Colonic mucosa (tissue), 4 donors: ENCODE measurements around the gene FNDC3A. TPM values are rescaled to one million over a fixed set of nuclear protein-coding genes. Genes with fewer than 3 reads are reported as not detected.

Experiments used
- DNase-seq: peaks from one replicate; pipeline ENCODE4 v3.0.0-alpha.2; 2020
- H3K27ac ChIP-seq: fragments of 200-600 bp; one replicate; pipeline ENCODE4 v1.8.0; 2021
- H3K27me3 ChIP-seq: fragments of 200-600 bp; one replicate; pipeline ENCODE4 v1.8.0; 2021
- H3K36me3 ChIP-seq: fragments of 200-600 bp; one replicate; pipeline ENCODE4 v1.8.0; 2021
- H3K4me1 ChIP-seq: fragments of 200-600 bp; one replicate; pipeline ENCODE4 v1.8.0; 2021; ENCODE audit warnings: mild to moderate bottlenecking
- H3K4me3 ChIP-seq: fragments of 200-600 bp; one replicate; pipeline ENCODE4 v1.8.0; 2021
- H3K9ac ChIP-seq, 2 donors: one replicate each; pipeline ENCODE4 v1.7.0; 2013; ENCODE audit warnings: control low read depth in 2 of 2, low read depth in 2 of 2, low read length in 2 of 2
- H3K9me3 ChIP-seq: fragments of 200-600 bp; one replicate; pipeline ENCODE4 v1.8.0; 2021
- CTCF ChIP-seq: fragments of 200-600 bp; IDR thresholded peaks from one replicate; pipeline ENCODE4 v1.8.0; 2022; ENCODE audit warnings: antibody characterized with exemption, mild to moderate bottlenecking
- intact Hi-C: fragments of 100-400 bp; cut with DNase I; formaldehyde crosslinking; loops from one replicate; pipeline ENCODE4 v1.14.1; 2022
- total RNA-seq, 2 donors: library from RNA; stranded (reverse); fragmentation: NEBNext Ultra II Directional in 1 of 2; extraction: Animal tissue kit (Norgen Biotek cat#: 25700) in 1 of 2; gene quantifications; one replicate each; pipeline ENCODE4 v1.2.1, GENCODE V29; 2021
- donor health status: healthy.
- donor health status: DM: no; HTN: no; CAD: no.
- donor health status: DM: no; HTN: no; CAD: no.

FNDC3A gene
- total RNA-seq, 2 donors from 2014 or later = 33.9 to 55.3 TPM

- Histone ChIP-seq H3K4me3 (no peak overlapping the region), H3K27me3 (no peaks in the 10 kb centered on the region), H3K9ac (no peak overlapping the region), H3K36me3 (no peaks in the 10 kb centered on the region), H3K4me1 (no peaks in the 10 kb centered on the region), H3K9me3 (no peaks in the 10 kb centered on the region), H3K27ac (no peak overlapping the region)
- no peak for TF ChIP-seq CTCF
- no peak for DNase-seq
- intact Hi-C loops = loop anchor here (5.0 kb wide), 1 partner anchor 185 kb away; no protein-coding TSS in a partner anchor
These were observed 121.7 kb downstream of the FNDC3A start for GRCh38 chr13:49097374-49097773.

GRCh38 chr13:49098198-49098597 is 122.5 kb downstream of the FNDC3A start:
- no peaks in the 10 kb centered on the region for H3K36me3 ChIP-seq
- intact Hi-C loops = loop anchor here (5.0 kb wide), 1 partner anchor 184 kb away; no protein-coding TSS in a partner anchor
- no peaks in the 10 kb centered on the region for H3K9me3 ChIP-seq
- H3K27ac ChIP-seq = no peak overlapping the region
- H3K4me3 ChIP-seq = no peak overlapping the region
- no peak for DNase-seq
- TF ChIP-seq CTCF = no peak
- H3K9ac ChIP-seq = no peak overlapping the region
- H3K27me3 ChIP-seq = no peaks in the 10 kb centered on the region
- no peaks in the 10 kb centered on the region for H3K4me1 ChIP-seq

- DNase-seq = no peak
- H3K4me1 ChIP-seq = no peaks in the 10 kb centered on the region
- intact Hi-C loops = loop anchor here (5.0 kb wide), 1 partner anchor 183 kb away; no protein-coding TSS in a partner anchor
- no peak overlapping the region for H3K4me3 ChIP-seq
- H3K36me3 ChIP-seq = no peaks in the 10 kb centered on the region
- H3K27ac ChIP-seq = peak overlapping the region; percentile 18
- peak; percentile 32 for TF ChIP-seq CTCF
- no peaks in the 10 kb centered on the region for H3K27me3 ChIP-seq
- no peaks in the 10 kb centered on the region for H3K9me3 ChIP-seq
- H3K9ac ChIP-seq = no peak overlapping the region
These were observed 123.2 kb downstream of the FNDC3A start for GRCh38 chr13:49098771-49099512.

- no peaks in the 10 kb centered on the region for H3K9me3 ChIP-seq
- H3K27me3 ChIP-seq = no peaks in the 10 kb centered on the region
- H3K27ac ChIP-seq = no peak overlapping the region
- no peaks in the 10 kb centered on the region for H3K4me1 ChIP-seq
- no peak for TF ChIP-seq CTCF
- no peak for DNase-seq
- intact Hi-C loops = loop anchor here (5.0 kb wide), 1 partner anchor 183 kb away; no protein-coding TSS in a partner anchor
- H3K36me3 ChIP-seq = no peaks in the 10 kb centered on the region
- H3K9ac ChIP-seq = no peak overlapping the region
- no peak overlapping the region for H3K4me3 ChIP-seq
These were observed 123.8 kb downstream of the FNDC3A start for GRCh38 chr13:49099513-49099877.

GRCh38 chr13:49100637-49101570 is 125.2 kb downstream of the FNDC3A start:
- H3K4me1 ChIP-seq = no peaks in the 10 kb centered on the region
- H3K36me3 ChIP-seq = no peaks in the 10 kb centered on the region
- no peak for DNase-seq
- no peak overlapping the region for H3K9ac ChIP-seq
- no peak overlapping the region for H3K27ac ChIP-seq
- no peaks in the 10 kb centered on the region for H3K27me3 ChIP-seq
- H3K9me3 ChIP-seq = no peaks in the 10 kb centered on the region
- intact Hi-C loops = no loop called here
- no peak for TF ChIP-seq CTCF
- H3K4me3 ChIP-seq = no peak overlapping the region
